ENCODE measurements around the gene IGF1R.

Gene IGF1R

DNA sequence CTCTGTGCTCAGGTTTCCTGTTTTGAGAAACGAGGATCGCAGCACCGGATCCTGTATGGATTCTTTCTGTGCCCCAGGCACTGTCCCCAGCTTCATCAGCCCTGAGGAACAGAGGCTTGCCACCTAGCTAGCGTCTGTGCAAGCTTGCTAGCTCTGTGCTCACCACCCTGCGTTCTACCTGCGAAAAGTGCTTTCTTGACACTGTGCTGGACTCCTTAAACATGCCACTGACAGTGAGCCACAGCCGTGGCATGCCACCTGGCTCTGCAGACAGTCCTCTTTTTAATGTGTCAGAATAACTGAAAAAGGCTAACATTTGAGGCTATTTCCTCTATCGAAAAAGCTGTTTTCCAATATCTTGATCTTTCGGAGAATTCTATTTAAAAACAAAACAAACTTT is 357.8 kb downstream of the IGF1R start:
- TF ChIP-seq CTCF (conservative IDR thresholded peaks at IDR 0.05; ENCODE audit: low read depth, low read length): no peak
- no peak overlapping the region for H3K4me3 ChIP-seq (ENCODE audit: low read depth, low read length)
- DNase-seq (ENCODE audit: low read depth): no peak

- no peak for TF ChIP-seq CTCF (conservative IDR thresholded peaks at IDR 0.05; ENCODE audit: low read depth, low read length)
- no peak for DNase-seq (ENCODE audit: low read depth)
Measured at GRCh38 chr15:99006904-99007495, 358.7 kb downstream of the IGF1R start.

DNA sequence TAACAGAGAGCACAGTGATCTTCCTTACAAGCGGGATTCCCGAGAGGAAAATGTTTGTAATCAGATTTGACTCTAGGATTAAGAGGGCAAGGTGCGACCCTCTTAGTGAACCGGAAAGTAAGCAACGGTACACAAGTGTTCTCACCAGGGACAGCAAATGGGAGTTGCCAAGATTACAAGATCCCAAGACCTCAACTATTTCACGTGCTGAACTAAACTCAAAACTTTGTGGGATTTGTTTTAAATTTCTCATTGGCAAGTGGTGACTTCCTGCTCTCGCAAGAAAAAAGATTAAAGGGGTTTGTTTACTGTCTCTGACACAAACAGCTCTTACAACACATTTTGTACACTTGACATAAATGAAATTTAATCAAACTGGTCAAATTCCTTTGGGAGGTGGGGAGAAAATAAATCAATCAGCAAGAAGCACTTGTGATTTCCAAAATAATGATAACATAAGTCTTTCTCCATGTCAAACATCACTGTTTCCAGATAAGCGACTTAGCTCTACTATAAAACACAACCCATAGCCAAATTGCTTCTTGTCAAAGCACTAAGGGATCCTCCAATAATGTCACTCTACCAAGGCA is 361.5 kb downstream of the IGF1R start:
- no peak for TF ChIP-seq CTCF (conservative IDR thresholded peaks at IDR 0.05; ENCODE audit: low read depth, low read length)
- DNase-seq (ENCODE audit: low read depth): peak; percentile 17
- H3K4me3 ChIP-seq (ENCODE audit: low read depth, low read length): no peak overlapping the region

More at GRCh38 chr15:99006904-99007495, 358.7 kb downstream of the IGF1R start:
- H3K4me3 ChIP-seq (ENCODE audit: low read depth, low read length): no peak overlapping the region

- TF ChIP-seq CTCF (conservative IDR thresholded peaks at IDR 0.05; ENCODE audit: low read depth, low read length): no peak
- no peak overlapping the region for H3K4me3 ChIP-seq (ENCODE audit: low read depth, low read length)
- DNase-seq (ENCODE audit: low read depth): no peak
Measured at GRCh38 chr15:99010768-99011167, 362.4 kb downstream of the IGF1R start.

All from choroid plexus epithelial cell (primary cell).